NCI-H774 (cell line): ENCODE data around the gene P4HA2.

Source experiments
- DNase-seq: peaks from one replicate; lab custom pipeline; 2025; lab: John Stamatoyannopoulos, UW

Gene P4HA2

GRCh38 chr5:132227485-132228240 lies at the start of gene P4HA2:
TSS of gene P4HA2 (minus strand) at chr5:132227853. CDS start at chr5:132218626, 9,227 bp downstream.
- DNase-seq = peak; percentile 72

- no peak for DNase-seq
Observed at GRCh38 chr5:132277256-132277655, 49.6 kb upstream of the P4HA2 start.

- DNase-seq = no peak
Observed at GRCh38 chr5:132275367-132276220, 47.9 kb upstream of the P4HA2 start.

GRCh38 chr5:132274050-132274792 lies 46.6 kb upstream of the P4HA2 start:
- no peak for DNase-seq

GRCh38 chr5:132273631-132274030 lies 46.0 kb upstream of the P4HA2 start:
- no peak for DNase-seq

GRCh38 chr5:132272311-132273210 lies 44.9 kb upstream of the P4HA2 start:
- peak; percentile 42 for DNase-seq

- no peak for DNase-seq
Observed at GRCh38 chr5:132271251-132272246, 43.9 kb upstream of the P4HA2 start.

GRCh38 chr5:132270706-132271105 lies 43.1 kb upstream of the P4HA2 start:
- no peak for DNase-seq

- DNase-seq = no peak
Observed at GRCh38 chr5:132270335-132270665, 42.6 kb upstream of the P4HA2 start.

- no peak for DNase-seq
Observed at GRCh38 chr5:132269635-132270334, 42.1 kb upstream of the P4HA2 start.

GRCh38 chr5:132268769-132269551 lies 41.3 kb upstream of the P4HA2 start:
- no peak for DNase-seq

- no peak for DNase-seq
Observed at GRCh38 chr5:132267931-132268768, 40.5 kb upstream of the P4HA2 start.

GRCh38 chr5:132267166-132267739 lies 39.6 kb upstream of the P4HA2 start:
- DNase-seq = no peak

- DNase-seq = no peak
Observed at GRCh38 chr5:132266836-132267160, 39.1 kb upstream of the P4HA2 start.

- DNase-seq = no peak
Observed at GRCh38 chr5:132266031-132266835, 38.6 kb upstream of the P4HA2 start.

- peak; percentile 6 for DNase-seq
Observed at GRCh38 chr5:132265336-132266030, 37.8 kb upstream of the P4HA2 start.
